ENCODE results near the gene ZNF470.

ZNF470 gene

DNA sequence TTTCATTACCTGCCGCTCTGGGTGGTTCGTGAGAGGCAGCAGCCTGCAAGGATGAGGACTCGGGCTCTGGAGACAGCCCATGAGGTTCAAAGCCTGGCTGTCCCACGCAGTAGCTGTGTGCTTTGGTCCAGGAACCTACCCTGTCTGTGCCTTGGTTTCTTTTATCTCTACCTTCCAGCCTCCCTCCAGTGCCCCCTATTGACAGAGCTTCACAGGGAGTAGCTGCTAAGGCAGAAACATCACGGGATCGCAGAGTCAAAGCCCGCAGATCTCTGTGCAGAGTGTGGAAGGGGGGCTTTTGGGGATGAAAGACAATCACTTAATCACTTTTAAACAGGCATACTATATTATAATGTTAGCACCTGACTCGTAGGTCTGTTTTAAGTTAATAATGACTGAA, 44.0 kb downstream of the ZNF470 start:
- no peak for DNase-seq

GRCh38 chr19:56612737-56613136, 45.5 kb downstream of the ZNF470 start:
- no peak for DNase-seq

- DNase-seq, result no peak
Measured at GRCh38 chr19:56613639-56614038, 46.4 kb downstream of the ZNF470 start.

GRCh38 chr19:56617531-56617930, 50.3 kb downstream of the ZNF470 start:
- DNase-seq, result no peak

GRCh38 chr19:56619121-56619520, 51.9 kb downstream of the ZNF470 start:
- DNase-seq, result no peak

GRCh38 chr19:56622374-56622773, 55.1 kb downstream of the ZNF470 start:
- no peak for DNase-seq

GRCh38 chr19:56623006-56623405, 55.7 kb downstream of the ZNF470 start:
- no peak for DNase-seq

GRCh38 chr19:56625708-56626107, 58.4 kb downstream of the ZNF470 start:
- no peak for DNase-seq

- no peak for DNase-seq
Measured at GRCh38 chr19:56633021-56633420, 65.8 kb downstream of the ZNF470 start.

DNA sequence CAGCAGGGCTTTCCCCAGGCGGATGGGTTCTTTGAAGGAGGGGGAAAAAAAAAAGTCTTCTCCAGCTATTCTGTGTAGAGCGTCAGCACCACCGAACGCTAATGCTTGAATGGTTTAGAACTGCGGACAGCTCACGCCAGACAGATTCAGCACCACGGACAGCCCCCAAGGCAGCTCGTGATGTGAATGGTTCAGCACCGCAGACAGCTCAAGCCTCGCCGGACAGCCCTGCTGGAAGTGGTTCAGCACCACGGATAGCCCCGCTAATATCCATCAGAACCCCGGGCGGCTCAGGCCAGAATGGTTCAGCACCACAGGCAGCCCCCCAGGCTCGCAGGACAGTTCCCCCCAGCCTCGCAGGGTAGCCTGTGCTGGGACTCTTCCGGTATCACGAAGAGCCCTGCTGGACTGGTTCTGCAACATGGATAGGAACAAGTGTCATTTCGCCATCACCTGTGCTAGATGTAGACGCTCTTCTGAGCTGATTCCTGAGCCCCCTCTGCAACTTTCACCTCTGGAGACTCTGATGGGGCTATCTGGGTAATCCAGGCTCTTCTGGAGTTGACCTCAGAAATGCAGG, 70.8 kb downstream of the ZNF470 start:
- DNase-seq, result peak; percentile 73
